GM23338 (cell line): ENCODE data around the gene PLCXD3. TPM values are rescaled to one million over a fixed set of nuclear protein-coding genes. Genes with fewer than 3 reads are reported as not detected.
A peak's percentile ranks its signal among the peaks of the same experiment; 100 is the strongest.

Experiments
- ATAC-seq: fragments of 200-7000 bp; cut with Tn5 transposase; 3 replicates; pipeline ENCODE4 v1.9.1; 2020
- DNase-seq: peaks from one replicate; pipeline ENCODE4 v3.0.0-alpha.2; 2015; ENCODE audit warnings: low spot score
- H2AFZ ChIP-seq: fragments of 200-600 bp; sonication (generic); 2 replicates; pipeline ENCODE4 v1.8.0; 2016; ENCODE audit warnings: antibody characterized with exemption, mild to moderate bottlenecking, moderate library complexity
- H3F3A ChIP-seq: fragments of 200-600 bp; sonication (generic); replicated peaks from 2 replicates; pipeline ENCODE4 v1.8.0; 2017; ENCODE audit warnings: antibody characterized with exemption, mixed run types, low read depth
- H3K27ac ChIP-seq: fragments of 200-600 bp; sonication (generic); 2 replicates; pipeline ENCODE4 v1.6.1; 2016; ENCODE audit warnings: low read depth
- H3K27me3 ChIP-seq: fragments of 200-600 bp; sonication (generic); 2 replicates; pipeline ENCODE4 v1.8.0; 2016; ENCODE audit warnings: mild to moderate bottlenecking, mixed run types, moderate library complexity; ENCODE audit not compliant: insufficient read depth
- H3K36me3 ChIP-seq: fragments of 200-600 bp; sonication (generic); 2 replicates; pipeline ENCODE4 v1.8.0; 2016; ENCODE audit warnings: mild to moderate bottlenecking; ENCODE audit not compliant: insufficient read depth
- H3K4me1 ChIP-seq: fragments of 200-600 bp; sonication (generic); 2 replicates; pipeline ENCODE4 v1.8.0; 2016; ENCODE audit warnings: mild to moderate bottlenecking, moderate library complexity; ENCODE audit not compliant: insufficient read depth
- H3K4me2 ChIP-seq: fragments of 200-600 bp; sonication (generic); 2 replicates; pipeline ENCODE4 v1.7.1; 2017; ENCODE audit warnings: mixed run types
- H3K4me3 ChIP-seq: fragments of 200-600 bp; sonication (generic); 2 replicates; pipeline ENCODE4 v1.6.1; 2016; ENCODE audit warnings: mixed run types
- H3K79me2 ChIP-seq: fragments of 200-600 bp; sonication (generic); replicated peaks from 2 replicates; pipeline ENCODE4 v1.8.0; 2017; ENCODE audit warnings: mild to moderate bottlenecking; ENCODE audit not compliant: insufficient read depth
- H3K9me2 ChIP-seq: fragments of 200-600 bp; sonication (generic); 2 replicates; pipeline ENCODE4 v1.8.0; 2017; ENCODE audit not compliant: insufficient read depth
- H4K20me1 ChIP-seq: fragments of 200-600 bp; sonication (generic); replicated peaks from 2 replicates; pipeline ENCODE4 v1.8.0; 2017; ENCODE audit warnings: mild to moderate bottlenecking; ENCODE audit not compliant: insufficient read depth
- H3K27ac Mint-ChIP-seq: 2 replicates; pipeline ENCODE4 v1.8.0; 2020; ENCODE audit warnings: inconsistent platforms, mild to moderate bottlenecking, moderate library complexity, mixed read lengths
- H3K27me3 Mint-ChIP-seq: 3 replicates; pipeline ENCODE4 v1.8.0; 2022; ENCODE audit warnings: low read depth, mild to moderate bottlenecking, moderate library complexity, mixed read lengths, inconsistent platforms; ENCODE audit not compliant: insufficient read depth, poor library complexity
- H3K36me3 Mint-ChIP-seq: 3 replicates; pipeline ENCODE4 v1.8.0; 2021; ENCODE audit warnings: low read depth, mild to moderate bottlenecking, inconsistent platforms, moderate library complexity, mixed read lengths
- H3K4me1 Mint-ChIP-seq: 3 replicates; pipeline ENCODE4 v1.8.0; 2020; ENCODE audit warnings: mild to moderate bottlenecking, inconsistent platforms, mixed read lengths
- H3K4me3 Mint-ChIP-seq: 3 replicates; pipeline ENCODE4 v1.8.0; 2021; ENCODE audit warnings: moderate library complexity, mild to moderate bottlenecking, inconsistent platforms, mixed read lengths
- H3K9me3 Mint-ChIP-seq: 3 replicates; pipeline ENCODE4 v1.8.0; 2020; ENCODE audit warnings: moderate library complexity, mild to moderate bottlenecking, inconsistent platforms, mixed read lengths
- CREB1 ChIP-seq: fragments of 250-450 bp; sonication (Bioruptor Pico); IDR thresholded peaks from 2 replicates; pipeline ENCODE4 v1.5.0; 2020; ENCODE audit warnings: low read depth, mild to moderate bottlenecking, moderate library complexity
- ETS1 ChIP-seq: IDR thresholded peaks from 2 replicates; pipeline ENCODE4 v1.6.1; 2016; ENCODE audit warnings: antibody characterized with exemption
- EZH2 ChIP-seq: fragments of 200-600 bp; sonication (generic); IDR thresholded peaks from one replicate; pipeline ENCODE4 v1.8.0; 2017; ENCODE audit warnings: antibody characterized with exemption, mild to moderate bottlenecking, low read depth; ENCODE audit not compliant: unreplicated experiment
- EZH2phosphoT487 ChIP-seq: fragments of 200-600 bp; sonication (generic); IDR thresholded peaks from one replicate; pipeline ENCODE4 v1.8.1; 2018; ENCODE audit warnings: antibody characterized with exemption; ENCODE audit not compliant: unreplicated experiment
- JUNB ChIP-seq: IDR thresholded peaks from one replicate; pipeline ENCODE4 v1.6.1; 2016; ENCODE audit warnings: antibody characterized with exemption; ENCODE audit not compliant: unreplicated experiment
- NANOG ChIP-seq: IDR thresholded peaks from 2 replicates; pipeline ENCODE4 v1.6.1; 2016; ENCODE audit warnings: antibody characterized with exemption, borderline replicate concordance
- POLR2AphosphoS5 ChIP-seq: IDR thresholded peaks from 2 replicates; pipeline ENCODE4 v1.6.1; 2016; ENCODE audit warnings: antibody characterized with exemption, low read depth
- polyA plus RNA-seq: library from polyadenylated mRNA; unstranded; fragments of >200 nt; fragmentation: Nextera tagmentation; extraction: Ambion mirVana; gene quantifications from 2 replicates; pipeline ENCODE4 v1.2.1, GENCODE V29; 2016
- total RNA-seq: library from RNA; depleted of rRNA; stranded (reverse); fragments of >200 nt; shearing (Covaris generic); gene quantifications from 2 replicates; pipeline ENCODE4 v1.2.3, GENCODE V29; 2014
- TF ChIP-seq, protein P1 (sequence below), 2 experiments: fragments of 200-600 bp in 1 of 2; sonication (generic) in 1 of 2; conservative IDR thresholded peaks; 2 replicates each; pipeline versions ENCODE4 v1.5.1 to v1.6.1; 2016 to 2017; ENCODE audit warnings: antibody characterized with exemption in 2 of 2, low read depth in 2 of 2, mild to moderate bottlenecking in 2 of 2, moderate library complexity in 1 of 2

Gene PLCXD3
- total and polyA plus RNA-seq, 2 experiments from 2014 or later: 0.03 TPM

- Histone ChIP-seq H2AFZ (no peak overlapping the region), H3K4me2 (no peak overlapping the region)
- peaks cover 2% of the 10 kb centered on the region; the same call in 2 of the 3 replicates for H3K4me1 Mint-ChIP-seq
Measured at GRCh38 chr5:41413074-41413473, 97.3 kb downstream of the PLCXD3 start.

DNA sequence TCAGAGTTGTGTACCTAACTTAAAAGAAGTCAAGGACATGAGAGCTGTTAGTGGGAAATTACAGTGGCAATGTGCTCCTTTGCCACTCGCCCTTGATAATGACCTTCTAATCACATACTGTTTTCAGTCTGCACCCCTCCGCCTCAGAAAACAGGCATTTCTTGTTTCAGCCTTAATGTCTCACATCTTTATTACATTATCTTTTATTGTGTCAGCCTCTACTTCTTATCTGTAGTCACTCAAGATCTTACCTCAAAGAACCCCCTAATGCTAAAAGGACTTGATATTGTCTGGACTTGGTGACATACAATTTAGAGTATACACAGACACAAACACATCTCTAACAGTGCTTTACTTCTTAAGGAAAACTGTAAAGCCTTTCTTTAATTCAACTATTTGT lies 97.9 kb downstream of the PLCXD3 start:
- Histone ChIP-seq H3K4me2 (no peak overlapping the region), H3K4me1 (no peaks in the 10 kb centered on the region), H2AFZ (no peak overlapping the region), H3K27ac (no peak overlapping the region), H3K27me3 (no peaks in the 10 kb centered on the region), H3F3A (no peaks in the 10 kb centered on the region), H3K9me2 (no peaks in the 10 kb centered on the region), H3K79me2 (no peaks in the 10 kb centered on the region), H4K20me1 (no peaks in the 10 kb centered on the region), H3K36me3 (no peaks in the 10 kb centered on the region), H3K4me3 (no peak overlapping the region)
- TF ChIP-seq JUNB (no peak), CREB1 (CRISPR knock-in tag) (no peak), NANOG (no peak), ETS1 (no peak), EZH2 (no peak), EZH2phosphoT487 (no peak)
- no peak overlapping the region for H3K4me3 Mint-ChIP-seq
- DNase-seq (no peak), ATAC-seq (no peak)
- H3K27ac Mint-ChIP-seq: no peak overlapping the region
- H3K9me3 Mint-ChIP-seq: no peaks in the 10 kb centered on the region
- peaks cover under 1% of the 10 kb centered on the region; the same call in 2 of the 3 replicates for H3K4me1 Mint-ChIP-seq
- no peaks in the 10 kb centered on the region for H3K36me3 Mint-ChIP-seq
- H3K27me3 Mint-ChIP-seq: no peaks in the 10 kb centered on the region

More at GRCh38 chr5:41413074-41413473, 97.3 kb downstream of the PLCXD3 start:
- H3K27ac Mint-ChIP-seq: no peak overlapping the region
- no peaks in the 10 kb centered on the region for H4K20me1 ChIP-seq
- H3K27me3 ChIP-seq: no peaks in the 10 kb centered on the region
- no peaks in the 10 kb centered on the region for H3K9me2 ChIP-seq
- no peaks in the 10 kb centered on the region for H3F3A ChIP-seq
- H3K79me2 ChIP-seq: no peaks in the 10 kb centered on the region
- H3K27ac ChIP-seq: no peak overlapping the region
- no peaks in the 10 kb centered on the region for H3K27me3 Mint-ChIP-seq
- no peaks in the 10 kb centered on the region for H3K4me1 ChIP-seq
- no peaks in the 10 kb centered on the region for H3K36me3 ChIP-seq
- ATAC-seq: no peak
- no peaks in the 10 kb centered on the region for H3K9me3 Mint-ChIP-seq
- H3K36me3 Mint-ChIP-seq: no peaks in the 10 kb centered on the region
- no peak overlapping the region for H3K4me3 ChIP-seq
- DNase-seq: no peak
- H3K4me3 Mint-ChIP-seq: no peak overlapping the region
- no peak for TF ChIP-seq POLR2AphosphoS5

DNA sequence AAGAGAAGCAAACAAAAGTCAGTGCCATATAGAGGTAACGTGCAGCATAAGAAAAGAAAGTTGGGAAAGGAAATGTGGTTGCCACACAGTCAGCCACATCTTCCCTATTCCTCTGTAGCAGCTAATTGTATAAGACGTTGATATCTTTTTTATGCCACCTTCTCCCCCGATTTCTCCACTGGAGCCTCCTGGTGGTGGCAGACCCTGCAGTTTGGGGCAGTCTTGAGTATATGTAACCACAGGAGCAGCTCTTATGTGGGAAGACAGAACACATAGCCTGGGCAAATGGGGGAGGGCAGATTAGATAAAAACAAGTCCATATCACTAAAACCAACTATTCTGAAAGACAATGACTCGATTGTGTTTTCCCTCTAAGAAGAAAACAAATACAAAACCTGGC lies 99.7 kb downstream of the PLCXD3 start:
- Mint-ChIP-seq H3K4me3 (no peak overlapping the region), H3K4me1 (peaks cover 3% of the 10 kb centered on the region; the same call in 2 of the 3 replicates), H3K27ac (no peak overlapping the region; the same call in 1 of the 2 replicates), H3K27me3 (no peaks in the 10 kb centered on the region), H3K9me3 (no peaks in the 10 kb centered on the region), H3K36me3 (no peaks in the 10 kb centered on the region)
- Histone ChIP-seq H3K4me1 (no peaks in the 10 kb centered on the region), H3K36me3 (no peaks in the 10 kb centered on the region), H3K4me3 (no peak overlapping the region), H3K27me3 (no peaks in the 10 kb centered on the region), H2AFZ (peak overlapping the region; percentile 86; the same call in 1 of the 2 replicates), H3K27ac (no peak overlapping the region), H3K4me2 (no peak overlapping the region), H4K20me1 (no peaks in the 10 kb centered on the region), H3F3A (no peaks in the 10 kb centered on the region), H3K9me2 (no peaks in the 10 kb centered on the region), H3K79me2 (no peaks in the 10 kb centered on the region)
- ATAC-seq (peak; percentile 73), DNase-seq (peak; percentile 54)
- TF ChIP-seq, protein P1, sequence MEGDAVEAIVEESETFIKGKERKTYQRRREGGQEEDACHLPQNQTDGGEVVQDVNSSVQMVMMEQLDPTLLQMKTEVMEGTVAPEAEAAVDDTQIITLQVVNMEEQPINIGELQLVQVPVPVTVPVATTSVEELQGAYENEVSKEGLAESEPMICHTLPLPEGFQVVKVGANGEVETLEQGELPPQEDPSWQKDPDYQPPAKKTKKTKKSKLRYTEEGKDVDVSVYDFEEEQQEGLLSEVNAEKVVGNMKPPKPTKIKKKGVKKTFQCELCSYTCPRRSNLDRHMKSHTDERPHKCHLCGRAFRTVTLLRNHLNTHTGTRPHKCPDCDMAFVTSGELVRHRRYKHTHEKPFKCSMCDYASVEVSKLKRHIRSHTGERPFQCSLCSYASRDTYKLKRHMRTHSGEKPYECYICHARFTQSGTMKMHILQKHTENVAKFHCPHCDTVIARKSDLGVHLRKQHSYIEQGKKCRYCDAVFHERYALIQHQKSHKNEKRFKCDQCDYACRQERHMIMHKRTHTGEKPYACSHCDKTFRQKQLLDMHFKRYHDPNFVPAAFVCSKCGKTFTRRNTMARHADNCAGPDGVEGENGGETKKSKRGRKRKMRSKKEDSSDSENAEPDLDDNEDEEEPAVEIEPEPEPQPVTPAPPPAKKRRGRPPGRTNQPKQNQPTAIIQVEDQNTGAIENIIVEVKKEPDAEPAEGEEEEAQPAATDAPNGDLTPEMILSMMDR (conservative IDR thresholded peaks at IDR 0.05; ENCODE audit: low read depth in 2 of 2): peak; percentile 61 to 66
- TF ChIP-seq POLR2AphosphoS5: no peak
